Gastrocnemius medialis (tissue), 4 donors: Measurements from ENCODE around the gene SLC35D2. TPM values are rescaled to one million over a fixed set of nuclear protein-coding genes. Genes with fewer than 3 reads are reported as not detected.

Experiments used
- ATAC-seq, 2 donors: fragments of 150-250 bp; one replicate each; pipeline ENCODE4 v1.9.1; 2016
- DNase-seq, 2 donors: peaks; one replicate each; pipeline ENCODE4 v3.0.0-alpha.2; 2019
- H3K27ac ChIP-seq, 4 donors: fragments of 200-600 bp; sonication (generic); 1 replicate in 1 of 4; 2 replicates in 3 of 4; pipeline ENCODE4 v1.5.1; 2016 to 2018; ENCODE audit warnings: mild to moderate bottlenecking in 2 of 4, moderate library complexity in 1 of 4
- H3K27me3 ChIP-seq, 3 donors: fragments of 200-600 bp; sonication (generic) in 2 of 3; 1 replicate in 1 of 3; 2 replicates in 2 of 3; pipeline versions ENCODE4 v1.5.1 to v1.6.0; 2016 to 2019; ENCODE audit warnings: mild to moderate bottlenecking in 1 of 3, moderate library complexity in 1 of 3
- H3K36me3 ChIP-seq, 2 donors: fragments of 200-600 bp; sonication (generic) in 1 of 2; one replicate each; pipeline ENCODE4 v1.5.1; 2017 to 2018
- H3K4me1 ChIP-seq, 2 donors: fragments of 200-600 bp; sonication (generic) in 1 of 2; one replicate each; pipeline ENCODE4 v1.5.1; 2016 to 2017; ENCODE audit warnings: mild to moderate bottlenecking in 2 of 2
- H3K4me3 ChIP-seq, 4 donors: fragments of 200-600 bp; sonication (generic) in 3 of 4; 1 replicate in 1 of 4; 2 replicates in 3 of 4; pipeline ENCODE4 v1.5.1; 2016 to 2019; ENCODE audit warnings: mild to moderate bottlenecking in 2 of 4
- H3K9me3 ChIP-seq, 3 donors: fragments of 200-600 bp; sonication (generic) in 2 of 3; 1 replicate in 1 of 3; 2 replicates in 2 of 3; pipeline ENCODE4 v1.5.1; 2016 to 2019
- POLR2A ChIP-seq, 2 donors: fragments of 450-650 bp; IDR thresholded peaks; one replicate each; pipeline ENCODE4 v1.6.1; 2017; ENCODE audit warnings: antibody characterized with exemption in 2 of 2, mild to moderate bottlenecking in 2 of 2, moderate library complexity in 2 of 2
- in situ Hi-C, 4 donors: fragments of 200-750 bp; cut with MboI; loops; one replicate each; pipeline versions ENCODE4 v1.15.0 to v1.8.0; 2017; ENCODE audit warnings: low sequenced_read_pairs in 4 of 4
- intact Hi-C: fragments of 100-400 bp; cut with DNase I; formaldehyde crosslinking; loops from one replicate; pipeline ENCODE4 v1.15.1; 2023; ENCODE audit warnings: low total_unique reads
- total RNA-seq, 4 donors: library from RNA; depleted of rRNA; stranded (reverse); fragments of >200 nt; gene quantifications; one replicate each; pipeline versions ENCODE4 v1.1.0 to v1.2.3, GENCODE V29; 2016
- TF ChIP-seq, protein P1 (sequence below), 5 experiments: fragments of 450-650 bp in 3 of 5; fragments of 200-600 bp in 2 of 5; sonication (generic) in 2 of 5; IDR thresholded peaks in 4 of 5; conservative IDR thresholded peaks in 1 of 5; 1 replicate in 4 of 5; 2 replicates in 1 of 5; pipeline ENCODE4 v1.5.1; 2016 to 2019; ENCODE audit warnings: antibody characterized with exemption in 5 of 5, mild to moderate bottlenecking in 3 of 5, moderate library complexity in 3 of 5

The SLC35D2 gene
- total RNA-seq, 4 donors from 2014 or later: 3.0 to 9.0 (median 6.8) TPM

DNA sequence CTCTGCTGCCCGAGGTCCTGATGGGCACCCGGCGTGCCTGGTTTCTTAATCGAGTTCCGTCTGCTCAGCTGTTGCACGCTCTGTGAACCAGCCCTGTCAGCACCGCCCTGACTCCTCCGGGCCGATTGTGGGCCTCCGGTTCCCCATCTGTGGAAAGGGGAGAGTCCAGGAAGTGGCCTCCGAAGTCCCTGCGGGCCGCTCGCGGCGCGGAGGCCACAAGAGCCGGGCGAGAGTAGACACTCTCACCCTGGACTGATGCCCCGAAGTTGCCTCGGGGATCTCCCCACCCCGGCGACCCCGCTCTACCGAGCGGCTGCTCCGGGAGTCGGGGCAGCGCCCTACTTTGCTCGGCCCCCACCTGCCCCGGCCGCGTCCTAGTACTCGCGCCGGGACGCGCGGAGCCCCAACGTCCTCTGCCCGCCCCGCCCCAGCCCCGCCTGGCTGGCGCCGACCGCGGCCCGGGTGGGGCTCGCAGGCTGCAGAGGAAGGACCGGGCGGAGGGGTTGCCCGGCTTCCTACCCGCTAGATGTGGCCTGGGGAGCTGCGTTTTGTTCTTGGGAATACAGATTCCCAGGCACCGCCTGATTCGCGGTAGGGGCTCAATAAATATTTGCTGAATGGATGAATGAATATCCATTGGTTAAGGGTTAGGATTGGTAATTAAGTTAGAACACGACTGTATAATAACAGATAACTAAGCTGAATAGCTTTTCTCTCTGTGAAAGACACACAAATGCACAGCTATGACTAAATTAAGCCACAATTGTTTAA is 35.6 kb upstream of the SLC35D2 start:
- Histone ChIP-seq H3K4me1 (peaks cover 21 to 26% of the 10 kb centered on the region in 2 donors), H3K27me3 (no peaks in the 10 kb centered on the region), H3K36me3 (no peaks in the 10 kb centered on the region), H3K4me3 (peak overlapping the region; percentile 71 to 89 (median 84)), H3K27ac (peak overlapping the region; percentile 99), H3K9me3 (no peaks in the 10 kb centered on the region)
- in situ Hi-C loops: no loop called here
- DNase-seq (peak; percentile 42 to 65), ATAC-seq (peak; percentile 47 to 57)
- TF ChIP-seq, protein P1, sequence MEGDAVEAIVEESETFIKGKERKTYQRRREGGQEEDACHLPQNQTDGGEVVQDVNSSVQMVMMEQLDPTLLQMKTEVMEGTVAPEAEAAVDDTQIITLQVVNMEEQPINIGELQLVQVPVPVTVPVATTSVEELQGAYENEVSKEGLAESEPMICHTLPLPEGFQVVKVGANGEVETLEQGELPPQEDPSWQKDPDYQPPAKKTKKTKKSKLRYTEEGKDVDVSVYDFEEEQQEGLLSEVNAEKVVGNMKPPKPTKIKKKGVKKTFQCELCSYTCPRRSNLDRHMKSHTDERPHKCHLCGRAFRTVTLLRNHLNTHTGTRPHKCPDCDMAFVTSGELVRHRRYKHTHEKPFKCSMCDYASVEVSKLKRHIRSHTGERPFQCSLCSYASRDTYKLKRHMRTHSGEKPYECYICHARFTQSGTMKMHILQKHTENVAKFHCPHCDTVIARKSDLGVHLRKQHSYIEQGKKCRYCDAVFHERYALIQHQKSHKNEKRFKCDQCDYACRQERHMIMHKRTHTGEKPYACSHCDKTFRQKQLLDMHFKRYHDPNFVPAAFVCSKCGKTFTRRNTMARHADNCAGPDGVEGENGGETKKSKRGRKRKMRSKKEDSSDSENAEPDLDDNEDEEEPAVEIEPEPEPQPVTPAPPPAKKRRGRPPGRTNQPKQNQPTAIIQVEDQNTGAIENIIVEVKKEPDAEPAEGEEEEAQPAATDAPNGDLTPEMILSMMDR (IDR thresholded peaks at IDR 0.05 in 4 of 5, conservative IDR thresholded peaks at IDR 0.05 in 1 of 5): no peak
- TF ChIP-seq POLR2A (IDR thresholded peaks at IDR 0.05): peak; percentile 57 to 58
- intact Hi-C loops: loop anchor here (1.0 to 10.0 kb wide), 7 partner anchors 31 to 1503 kb away; partner anchors contain the start of genes HABP4, NCBP1, PRXL2C and PTCH1

DNA sequence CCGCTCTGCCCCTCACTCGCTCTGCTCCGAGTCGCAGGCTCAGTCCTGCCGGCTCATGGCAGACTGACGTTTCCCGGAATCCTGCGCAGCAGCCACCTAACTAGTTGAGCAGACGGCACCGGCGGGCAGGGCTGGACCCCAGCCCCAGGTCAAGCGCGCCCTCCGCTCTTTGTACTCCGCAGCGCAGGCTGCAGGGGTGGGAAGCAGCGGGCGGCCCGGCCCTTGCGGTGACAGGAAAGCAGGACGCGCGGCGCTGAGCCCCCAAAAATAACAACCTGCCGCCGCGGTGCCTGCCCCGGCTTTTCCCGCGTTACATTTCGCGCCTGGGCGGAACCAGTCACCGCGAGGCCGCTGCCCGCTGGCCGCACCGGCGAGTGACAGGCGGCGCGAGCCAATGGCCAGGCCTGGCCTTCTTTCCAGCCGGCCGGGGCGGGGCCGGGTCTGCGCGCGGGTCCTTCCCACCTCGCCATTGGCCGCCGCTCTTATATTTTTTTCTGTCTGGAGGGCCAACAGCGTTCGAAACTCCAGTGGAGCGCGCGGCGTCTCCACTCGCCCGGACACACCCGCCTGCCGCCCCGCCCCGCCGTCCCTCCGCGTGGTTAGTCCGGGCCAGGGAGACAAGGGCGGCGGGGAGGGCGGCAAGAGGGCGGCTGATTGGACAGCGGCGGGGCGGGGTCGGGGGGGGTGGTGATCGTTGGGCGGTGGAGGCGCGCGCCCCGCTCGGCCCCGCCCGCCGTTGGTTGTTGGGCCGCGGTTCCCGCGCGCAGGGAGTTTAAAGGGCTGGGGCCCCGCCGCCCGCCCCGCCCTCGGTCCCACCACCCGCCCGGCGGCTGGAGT is 34.8 kb upstream of the SLC35D2 start, which contains the start of gene ZNF367:
Gene ZNF367 (minus strand): TSS at position 288 of the 837 bp plus-strand sequence. CDS start 338 bp downstream, outside the sequence.
- ATAC-seq: peak; percentile 77 to 82
- peak; percentile 8 to 53 for TF ChIP-seq POLR2A (IDR thresholded peaks at IDR 0.05)
- TF ChIP-seq, protein P1 (IDR thresholded peaks at IDR 0.05 in 4 of 5, conservative IDR thresholded peaks at IDR 0.05 in 1 of 5): no peak
- Histone ChIP-seq H3K27ac (peak within 1 kb of the TSS; percentile 99), H3K27me3 (no peaks in the 10 kb centered on the region), H3K9me3 (no peaks in the 10 kb centered on the region), H3K4me3 (peak within 1 kb of the TSS; percentile 71 to 89 (median 84)), H3K4me1 (peaks cover 21 to 26% of the 10 kb centered on the region in 2 donors), H3K36me3 (no peaks in the 10 kb centered on the region)
- peak; percentile 96 to 98 for DNase-seq
- intact Hi-C loops (loop anchor here (1.0 to 10.0 kb wide), 7 partner anchors 32 to 1504 kb away; partner anchors contain the start of genes HABP4, NCBP1, PRXL2C and PTCH1), in situ Hi-C loops (no loop called here)

DNA sequence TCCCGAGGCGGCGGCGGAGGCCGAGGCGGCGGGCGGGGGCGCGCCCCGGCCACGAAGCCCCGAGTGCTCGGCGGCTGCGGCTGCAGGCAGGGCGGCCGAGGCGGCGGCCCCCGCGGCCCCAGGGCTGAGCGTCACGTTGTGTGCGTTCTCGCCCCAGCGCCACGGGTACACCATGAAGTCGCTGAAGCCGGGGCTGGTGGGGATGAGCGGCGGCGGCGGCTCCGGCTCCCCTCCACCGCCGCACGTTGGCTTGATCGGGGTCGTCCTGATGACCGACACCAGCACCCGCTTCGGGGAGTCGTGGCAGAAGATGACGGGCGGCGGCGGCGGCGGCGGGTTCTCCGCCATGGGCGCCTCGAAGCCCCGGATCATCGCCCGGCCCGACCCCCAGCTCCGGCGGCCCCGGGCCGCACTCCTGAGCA is 34.2 kb upstream of the SLC35D2 start:
- ATAC-seq (peak; percentile 0 to 4), DNase-seq (peak in 1 of 2 donors; percentile 16)
- Histone ChIP-seq H3K27ac (peak overlapping the region; percentile 99), H3K36me3 (no peaks in the 10 kb centered on the region), H3K9me3 (no peaks in the 10 kb centered on the region), H3K27me3 (no peaks in the 10 kb centered on the region), H3K4me1 (peaks cover 21 to 26% of the 10 kb centered on the region in 2 donors), H3K4me3 (peak overlapping the region; percentile 71 to 89 (median 84))
- in situ Hi-C loops (no loop called here), intact Hi-C loops (loop anchor here (1.0 to 10.0 kb wide), 8 partner anchors 33 to 1505 kb away; partner anchors contain the start of genes HABP4, NCBP1, PRXL2C and PTCH1)
- TF ChIP-seq, protein P1 (IDR thresholded peaks at IDR 0.05 in 4 of 5, conservative IDR thresholded peaks at IDR 0.05 in 1 of 5): no peak
- TF ChIP-seq POLR2A (IDR thresholded peaks at IDR 0.05): no peak

DNA sequence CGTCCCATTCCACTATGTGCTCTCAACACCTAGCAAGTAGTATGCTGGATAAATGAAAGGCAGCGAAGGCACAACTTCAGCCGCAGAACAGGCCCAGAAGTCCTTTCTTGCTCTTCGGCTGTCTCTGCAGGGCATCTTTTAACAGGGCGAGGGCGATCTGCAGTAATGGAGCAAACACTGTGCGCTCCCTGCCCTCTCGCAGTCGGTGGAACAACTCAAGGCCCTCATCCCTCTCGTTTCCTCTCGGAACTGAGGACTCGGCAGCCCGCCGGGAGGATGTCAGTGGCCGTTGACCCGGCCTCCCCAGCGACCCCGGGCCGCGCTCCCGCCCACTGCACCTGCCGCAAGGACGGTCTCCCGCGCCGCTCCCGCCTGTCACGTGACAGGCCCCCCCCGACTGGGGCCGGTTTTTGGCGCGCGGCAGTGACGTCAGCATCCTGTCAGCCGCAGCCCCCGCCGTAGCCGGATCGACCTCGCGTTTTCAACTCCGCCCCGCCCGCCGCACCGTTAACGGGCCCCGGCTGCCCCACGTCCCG is 33.6 kb upstream of the SLC35D2 start:
- intact Hi-C loops (loop anchor here (2.0 to 10.0 kb wide), 4 partner anchors 438 to 1505 kb away; partner anchors contain the start of genes NCBP1, PTCH1, TRMO and TSTD2), in situ Hi-C loops (no loop called here)
- TF ChIP-seq, protein P1 (IDR thresholded peaks at IDR 0.05 in 4 of 5, conservative IDR thresholded peaks at IDR 0.05 in 1 of 5): peak in 3 of 5 experiments; percentile 15 to 47 (median 22)
- peak; percentile 55 to 58 for TF ChIP-seq POLR2A (IDR thresholded peaks at IDR 0.05)
- no peaks in the 10 kb centered on the region for H3K27me3 ChIP-seq
- H3K9me3 ChIP-seq: no peaks in the 10 kb centered on the region
- peaks cover 21 to 26% of the 10 kb centered on the region in 2 donors for H3K4me1 ChIP-seq
- peak overlapping the region; percentile 71 to 89 (median 84) for H3K4me3 ChIP-seq
- no peaks in the 10 kb centered on the region for H3K36me3 ChIP-seq
- peak overlapping the region; percentile 99 for H3K27ac ChIP-seq
- DNase-seq: peak; percentile 85 to 86
- peak; percentile 42 to 45 for ATAC-seq
